Breast epithelium (tissue), 4 donors: ENCODE data around the gene NOTO. TPM values are rescaled to one million over a fixed set of nuclear protein-coding genes. Genes with fewer than 3 reads are reported as not detected.

Source experiments
- DNase-seq, 2 donors: peaks; one replicate each; pipeline ENCODE4 v3.0.0-alpha.2; 2019; ENCODE audit warnings: low spot score in 2 of 2
- H3K27ac ChIP-seq, 2 donors: fragments of 200-600 bp; sonication (generic) in 1 of 2; one replicate each; pipeline ENCODE4 v1.5.1; 2016 to 2019; ENCODE audit warnings: mild to moderate bottlenecking in 1 of 2
- H3K27me3 ChIP-seq, 2 donors: fragments of 200-600 bp; sonication (generic) in 1 of 2; one replicate each; pipeline versions ENCODE4 v1.5.1 to v1.6.0; 2017 to 2019; ENCODE audit warnings: control low read depth in 1 of 2, mild to moderate bottlenecking in 1 of 2
- H3K36me3 ChIP-seq: fragments of 200-600 bp; one replicate; pipeline ENCODE4 v1.5.1; 2019
- H3K4me1 ChIP-seq, 2 donors: fragments of 200-600 bp; sonication (generic); one replicate each; pipeline ENCODE4 v1.5.1; 2016 to 2019; ENCODE audit warnings: control low read depth in 1 of 2
- H3K4me3 ChIP-seq, 3 donors: fragments of 200-600 bp; sonication (generic); 1 replicate in 2 of 3; 2 replicates in 1 of 3; pipeline ENCODE4 v1.5.1; 2016 to 2019; ENCODE audit warnings: mild to moderate bottlenecking in 3 of 3, moderate library complexity in 2 of 3
- H3K9me3 ChIP-seq, 2 donors: fragments of 200-600 bp; sonication (generic) in 1 of 2; one replicate each; pipeline ENCODE4 v1.5.1; 2016 to 2019; ENCODE audit warnings: control low read depth in 1 of 2
- CTCF ChIP-seq, 3 donors: fragments of 450-650 bp; IDR thresholded peaks; one replicate each; pipeline ENCODE4 v1.5.1; 2016 to 2017; ENCODE audit warnings: antibody characterized with exemption in 3 of 3, mild to moderate bottlenecking in 3 of 3, moderate library complexity in 3 of 3
- POLR2A ChIP-seq: fragments of 450-650 bp; IDR thresholded peaks from one replicate; pipeline ENCODE4 v1.6.1; 2016; ENCODE audit warnings: antibody characterized with exemption, mild to moderate bottlenecking, moderate library complexity
- POLR2AphosphoS5 ChIP-seq, 3 donors: sonication (generic); formaldehyde crosslinking; IDR thresholded peaks; one replicate each; pipeline ENCODE4 v1.6.1; 2017; ENCODE audit warnings: antibody characterized with exemption in 3 of 3
- intact Hi-C: fragments of 100-400 bp; cut with DNase I; formaldehyde crosslinking; loops from one replicate; pipeline ENCODE4 v1.15.1; 2023; ENCODE audit warnings: low total_unique reads
- total RNA-seq, 3 donors: library from RNA; depleted of rRNA; stranded (reverse); fragments of >200 nt; gene quantifications; one replicate each; pipeline ENCODE4 v1.1.0, GENCODE V29; 2016

Gene NOTO
- total RNA-seq, 3 donors from 2014 or later: not detected

DNA sequence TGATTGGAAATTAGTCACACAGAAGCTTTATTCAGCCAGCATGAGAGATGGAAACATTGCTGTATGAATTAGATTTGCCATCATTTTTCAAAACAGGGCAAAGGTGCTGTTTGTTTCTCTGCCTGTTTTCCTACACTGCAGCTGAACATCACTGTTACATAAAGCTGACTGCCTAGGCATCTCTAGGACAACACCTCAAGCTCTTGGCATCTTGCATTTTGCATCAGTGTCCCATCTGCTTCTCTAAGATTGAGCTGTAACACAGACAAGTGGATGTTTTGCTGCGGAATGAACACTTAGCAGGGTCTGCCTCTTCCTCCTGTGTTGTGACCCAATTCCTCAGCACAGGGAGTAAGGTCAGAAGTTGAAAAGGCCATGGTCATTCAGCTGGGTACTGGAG lies 36.6 kb downstream of the NOTO start:
- TF ChIP-seq CTCF (IDR thresholded peaks at IDR 0.05): no peak
- no peak for TF ChIP-seq POLR2AphosphoS5 (IDR thresholded peaks at IDR 0.05)
- TF ChIP-seq POLR2A: no peak
- Histone ChIP-seq H3K4me3 (no peak overlapping the region), H3K36me3 (no peaks in the 10 kb centered on the region), H3K27me3 (no peaks in the 10 kb centered on the region), H3K4me1 (no peaks in the 10 kb centered on the region), H3K27ac (no peak overlapping the region), H3K9me3 (no peaks in the 10 kb centered on the region)
- intact Hi-C loops: no loop called here
- no peak for DNase-seq

- DNase-seq: no peak
- no peak overlapping the region for H3K27ac ChIP-seq
- no peak for TF ChIP-seq POLR2AphosphoS5 (IDR thresholded peaks at IDR 0.05)
- no peak for TF ChIP-seq POLR2A
- TF ChIP-seq CTCF (IDR thresholded peaks at IDR 0.05): no peak
- intact Hi-C loops: no loop called here
- no peak overlapping the region for H3K4me3 ChIP-seq
- no peaks in the 10 kb centered on the region for H3K27me3 ChIP-seq
- H3K9me3 ChIP-seq: no peaks in the 10 kb centered on the region
- H3K36me3 ChIP-seq: no peaks in the 10 kb centered on the region
- H3K4me1 ChIP-seq: no peaks in the 10 kb centered on the region
Observed at GRCh38 chr2:73239776-73240175, 37.4 kb downstream of the NOTO start.

DNA sequence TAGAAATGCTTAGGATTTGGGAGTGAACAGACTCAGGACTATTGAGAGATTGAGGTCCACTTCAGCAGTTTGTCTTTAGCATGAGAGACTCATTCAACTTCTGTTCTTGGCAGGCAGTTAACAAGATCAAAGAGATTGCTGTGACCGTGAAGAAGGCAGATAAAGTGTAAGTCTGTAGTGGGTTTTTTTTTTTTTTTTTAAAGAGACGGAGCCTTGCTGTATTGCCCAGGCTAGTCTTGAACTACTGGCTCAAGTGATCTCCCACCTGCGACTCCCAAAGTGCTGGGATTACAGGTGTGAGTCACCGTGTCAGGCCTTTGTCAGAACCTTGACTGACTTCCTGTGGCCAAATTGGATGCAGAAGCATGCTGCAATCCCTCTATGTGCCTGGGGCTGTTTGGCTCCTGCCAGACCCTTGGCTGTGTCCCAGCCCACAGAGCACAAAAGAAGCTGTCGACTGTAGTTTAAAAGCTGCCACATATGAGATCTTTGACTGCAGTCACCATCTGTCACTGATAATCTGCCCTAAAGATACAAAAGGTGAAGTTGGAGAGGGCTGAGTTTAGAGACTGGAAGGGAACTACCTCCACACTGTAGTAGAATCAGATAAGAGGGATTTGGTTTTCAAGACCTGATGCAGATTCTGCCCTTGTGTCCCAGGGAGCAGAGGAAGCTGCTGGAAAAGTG lies 41.7 kb downstream of the NOTO start:
- peaks cover 19% of the 10 kb centered on the region for H3K36me3 ChIP-seq
- TF ChIP-seq CTCF (IDR thresholded peaks at IDR 0.05) (no peak), POLR2AphosphoS5 (IDR thresholded peaks at IDR 0.05) (peak in 1 of 3 donors; percentile 47)
- no peaks in the 10 kb centered on the region for H3K27me3 ChIP-seq
- DNase-seq: peak; percentile 80 to 87
- no peaks in the 10 kb centered on the region for H3K4me1 ChIP-seq
- H3K9me3 ChIP-seq: no peaks in the 10 kb centered on the region
- intact Hi-C loops: no loop called here
- H3K4me3 ChIP-seq: no peak overlapping the region
- H3K27ac ChIP-seq: no peak overlapping the region

GRCh38 chr2:73244580-73244979 lies 42.2 kb downstream of the NOTO start:
- intact Hi-C loops: no loop called here
- no peaks in the 10 kb centered on the region for H3K9me3 ChIP-seq
- peaks cover 19% of the 10 kb centered on the region for H3K36me3 ChIP-seq
- H3K4me3 ChIP-seq: no peak overlapping the region
- no peak for DNase-seq
- no peaks in the 10 kb centered on the region for H3K27me3 ChIP-seq
- no peak overlapping the region for H3K27ac ChIP-seq
- no peak for TF ChIP-seq POLR2AphosphoS5 (IDR thresholded peaks at IDR 0.05)
- TF ChIP-seq POLR2A: no peak
- TF ChIP-seq CTCF (IDR thresholded peaks at IDR 0.05): no peak
- no peaks in the 10 kb centered on the region for H3K4me1 ChIP-seq

DNA sequence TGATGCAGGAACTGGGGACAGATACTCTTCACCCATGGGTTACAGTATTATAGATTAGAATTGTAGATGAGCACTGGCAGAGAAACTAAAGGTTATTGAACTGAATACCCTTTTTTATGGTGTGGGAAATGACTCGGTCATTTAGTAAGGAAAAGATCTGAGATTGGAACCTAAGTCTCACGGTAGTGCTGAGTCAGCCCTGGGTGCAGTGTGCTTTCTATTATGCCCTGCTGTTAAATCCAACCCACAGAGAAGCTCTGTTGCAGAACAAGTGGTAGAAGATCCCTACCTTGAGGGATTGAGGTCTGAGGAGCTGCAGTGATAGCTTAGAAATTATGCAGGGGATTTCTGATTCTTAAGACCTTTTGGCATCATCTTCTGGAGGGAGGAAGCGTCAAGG lies 44.5 kb downstream of the NOTO start:
- Histone ChIP-seq H3K27me3 (no peaks in the 10 kb centered on the region), H3K4me3 (no peak overlapping the region), H3K36me3 (peaks cover 20% of the 10 kb centered on the region), H3K4me1 (no peaks in the 10 kb centered on the region), H3K9me3 (no peaks in the 10 kb centered on the region), H3K27ac (no peak overlapping the region)
- TF ChIP-seq CTCF (IDR thresholded peaks at IDR 0.05) (no peak), POLR2AphosphoS5 (IDR thresholded peaks at IDR 0.05) (no peak), POLR2A (no peak)
- intact Hi-C loops: no loop called here
- no peak for DNase-seq
